Limb (tissue), 2 donors: ENCODE data around the gene LOXHD1.

Experiments
- DNase-seq, 2 donors: peaks; one replicate each; pipeline ENCODE4 v3.0.0-alpha.2; 2016; ENCODE audit errors: extremely low spot score in 2 of 2

The LOXHD1 gene

DNA sequence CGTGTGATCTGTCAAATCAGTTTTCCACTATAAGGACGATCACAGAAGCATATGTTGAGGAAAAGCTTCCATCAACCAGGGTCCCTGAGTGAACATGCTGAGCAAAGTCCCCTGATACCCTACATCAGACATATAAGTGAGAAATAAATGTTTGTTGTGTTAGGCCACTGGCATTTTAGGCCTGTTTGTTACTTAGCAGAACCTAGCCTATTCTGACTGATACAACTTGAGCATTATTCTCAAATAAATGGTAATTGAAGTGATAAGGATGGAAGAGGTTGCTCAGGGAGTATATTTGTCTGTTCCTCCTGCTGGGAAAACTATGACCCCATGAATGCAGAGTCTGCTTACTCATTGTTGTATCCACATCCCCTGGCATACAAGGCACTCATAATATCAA, 106.4 kb downstream of the LOXHD1 start:
- DNase-seq, result no peak

DNA sequence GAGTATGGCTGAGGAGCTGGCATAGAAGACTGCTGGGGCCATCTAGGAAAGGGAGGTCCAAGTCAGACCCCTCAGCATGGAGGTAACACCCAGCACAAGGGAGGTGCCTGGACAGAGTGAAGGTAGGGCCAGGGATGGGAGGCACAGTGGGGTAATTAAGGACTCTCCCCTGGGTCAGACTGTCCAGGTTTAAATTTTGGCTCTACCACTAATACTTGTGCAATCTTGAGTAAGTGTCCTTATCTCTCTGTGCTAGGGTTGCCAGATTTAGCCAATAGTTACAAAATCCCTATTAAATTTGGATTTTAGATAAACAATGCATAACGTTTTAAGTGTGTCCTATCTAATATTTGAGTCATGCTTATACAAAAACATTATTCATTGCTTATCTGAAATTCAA, 109.5 kb downstream of the LOXHD1 start:
- DNase-seq, result no peak

DNA sequence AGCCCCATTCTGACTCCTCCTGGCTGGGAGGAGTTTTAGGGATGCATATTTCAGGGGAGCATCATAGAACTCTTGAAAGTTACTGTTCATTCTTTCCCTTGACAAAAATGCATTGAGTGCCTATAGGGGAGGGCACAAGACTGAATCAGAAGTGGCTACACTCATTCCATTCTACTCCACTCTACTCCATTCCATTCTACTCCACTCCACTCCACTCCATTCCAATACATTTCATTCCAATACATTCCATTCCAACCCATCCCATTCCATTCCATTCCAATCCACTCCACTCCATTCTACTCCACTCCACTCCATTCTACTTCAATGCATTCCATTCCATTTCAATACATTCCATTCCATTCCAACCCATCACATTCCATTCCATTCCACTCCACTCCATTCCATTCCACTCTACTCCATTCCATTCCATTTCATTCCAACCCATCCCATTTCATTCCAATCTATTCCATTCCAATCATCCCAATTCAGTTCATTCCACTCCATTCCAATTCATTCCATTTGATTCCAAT, 110.8 kb downstream of the LOXHD1 start:
- DNase-seq, result no peak

DNA sequence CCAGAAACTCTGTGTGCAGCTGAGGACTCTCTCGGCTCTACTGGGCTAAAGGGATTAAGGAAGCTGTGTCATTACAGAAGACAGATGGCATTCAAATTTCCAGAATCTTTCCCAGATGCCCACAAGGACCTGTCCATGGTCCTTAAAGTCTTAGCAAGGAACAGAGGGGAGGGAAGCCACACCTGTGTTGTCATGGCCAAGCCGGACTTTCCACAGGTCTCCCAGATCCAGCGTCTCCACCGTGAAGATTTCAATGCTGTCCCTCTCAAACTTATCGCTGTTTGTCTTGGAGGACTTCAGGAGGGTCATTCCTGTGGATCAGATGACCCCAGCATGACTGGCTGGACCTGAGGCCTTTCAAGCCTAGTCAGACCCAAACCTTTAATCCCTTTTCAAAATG, 114.5 kb downstream of the LOXHD1 start:
- DNase-seq, result no peak

DNA sequence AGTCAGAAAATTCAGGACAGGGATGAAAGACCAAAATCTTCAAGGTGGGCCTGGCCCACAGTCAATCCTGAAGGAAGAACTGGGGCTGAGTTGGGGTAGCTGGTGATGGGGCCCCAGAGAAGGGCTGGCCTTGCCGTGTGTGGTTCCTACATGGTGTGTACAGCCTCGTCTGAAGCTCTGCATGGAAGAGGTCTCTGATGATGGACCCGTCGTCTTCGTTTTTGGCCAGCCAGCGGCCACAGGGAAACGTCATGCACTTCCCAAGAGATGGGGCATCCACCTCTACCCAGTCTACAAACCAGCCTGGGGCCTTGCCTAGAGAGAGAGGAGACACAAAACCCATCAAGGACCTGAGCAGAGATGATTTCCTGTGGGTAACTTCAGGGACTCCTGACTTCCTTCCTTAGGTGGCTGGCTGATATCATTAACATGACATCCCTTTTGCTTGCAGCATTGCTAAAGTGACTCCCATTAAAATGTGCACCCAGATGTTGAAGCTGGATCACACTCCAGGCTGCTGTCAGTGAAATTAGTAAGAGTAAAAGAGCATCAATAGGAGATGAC, 115.3 kb downstream of the LOXHD1 start:
- DNase-seq, result no peak

DNA sequence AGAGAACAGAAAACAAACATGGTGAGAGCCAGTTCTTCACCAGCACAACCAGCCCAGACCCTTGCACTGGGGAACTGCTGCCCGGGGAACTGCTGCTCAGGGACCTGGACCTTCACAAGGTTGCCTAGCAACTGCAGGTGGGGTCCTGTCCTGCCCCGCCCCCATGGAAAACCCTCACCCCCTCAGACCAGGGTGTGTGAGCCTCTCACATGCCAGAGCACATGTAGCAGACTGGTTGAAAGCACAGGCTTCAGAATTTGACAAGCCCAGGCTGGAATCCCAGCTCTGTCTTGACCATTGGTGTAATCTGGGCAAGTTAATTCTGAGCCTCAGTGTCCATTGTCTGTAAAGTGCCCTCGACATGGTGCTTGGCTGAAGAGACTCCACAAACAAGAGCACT, 118.6 kb downstream of the LOXHD1 start:
- DNase-seq, result no peak

DNA sequence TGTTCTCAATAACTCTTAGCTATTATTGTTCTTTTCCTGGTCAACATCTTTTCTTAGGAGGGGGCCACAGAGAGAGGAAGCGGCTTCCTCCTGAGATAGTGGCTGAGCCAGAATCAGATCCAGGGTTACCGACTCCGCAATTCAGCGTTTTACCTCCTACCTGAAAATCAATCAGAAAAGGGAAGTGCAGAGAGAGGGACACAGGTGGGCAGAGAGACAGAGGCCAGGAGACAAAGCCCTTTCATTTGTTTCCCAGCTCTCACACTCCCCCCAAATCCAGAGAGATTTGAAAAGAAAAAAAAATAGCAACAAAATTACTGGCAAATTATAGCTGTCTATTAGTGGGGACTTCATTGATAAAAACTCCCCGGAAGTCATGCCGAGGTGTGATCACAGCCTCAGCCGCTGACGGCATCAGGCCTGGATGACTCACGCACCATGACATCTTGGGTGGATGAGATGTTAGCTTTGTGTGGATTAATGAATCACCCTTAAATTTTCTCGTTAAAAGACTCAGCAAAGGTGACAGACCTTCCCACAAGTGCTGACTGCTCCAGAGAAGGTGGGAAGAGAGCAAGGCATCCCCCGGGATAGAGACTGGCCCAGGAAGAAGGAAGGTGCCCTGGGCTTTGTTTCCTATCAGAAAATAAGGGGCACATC, 120.7 kb downstream of the LOXHD1 start:
- no peak for DNase-seq

DNA sequence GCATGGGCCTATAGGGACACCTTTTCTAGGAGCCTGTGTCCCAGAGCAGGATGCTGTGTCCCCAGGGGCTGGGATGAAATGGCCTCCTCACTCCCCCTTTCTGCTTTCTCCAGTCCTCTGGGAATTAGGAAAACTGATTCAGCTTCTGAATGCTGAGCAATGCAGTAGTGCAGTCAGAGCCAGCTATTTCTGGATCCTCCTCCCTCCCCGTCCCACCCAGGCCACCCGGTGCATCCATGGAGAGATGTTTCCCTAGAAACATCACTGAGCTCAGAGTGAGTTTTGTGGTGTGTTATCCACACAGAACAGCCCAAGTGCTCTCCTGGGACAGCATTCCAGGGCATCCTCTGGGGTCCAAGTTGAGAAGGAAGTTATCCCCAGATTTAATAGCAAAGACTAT, 125.5 kb downstream of the LOXHD1 start:
- DNase-seq, result no peak

DNA sequence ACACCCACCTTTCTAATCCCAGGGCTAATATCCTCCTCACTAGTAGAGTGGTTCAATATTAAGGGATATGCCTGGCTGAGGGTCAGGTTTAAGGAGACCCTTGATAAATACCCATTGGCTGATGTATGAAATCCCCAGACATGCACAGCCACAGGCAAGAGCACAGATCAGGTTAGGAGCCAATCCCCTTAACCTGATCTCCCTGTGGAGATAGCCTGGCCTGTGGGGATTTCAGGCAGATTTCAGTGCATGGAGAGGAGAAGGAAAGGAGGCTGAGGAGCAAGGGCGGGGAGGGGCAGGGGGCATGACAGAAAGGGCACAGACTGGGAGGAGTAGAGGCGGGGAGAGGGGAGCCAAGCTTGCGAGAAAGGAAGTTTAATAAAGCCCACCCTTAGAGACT, 129.0 kb downstream of the LOXHD1 start:
- no peak for DNase-seq

DNA sequence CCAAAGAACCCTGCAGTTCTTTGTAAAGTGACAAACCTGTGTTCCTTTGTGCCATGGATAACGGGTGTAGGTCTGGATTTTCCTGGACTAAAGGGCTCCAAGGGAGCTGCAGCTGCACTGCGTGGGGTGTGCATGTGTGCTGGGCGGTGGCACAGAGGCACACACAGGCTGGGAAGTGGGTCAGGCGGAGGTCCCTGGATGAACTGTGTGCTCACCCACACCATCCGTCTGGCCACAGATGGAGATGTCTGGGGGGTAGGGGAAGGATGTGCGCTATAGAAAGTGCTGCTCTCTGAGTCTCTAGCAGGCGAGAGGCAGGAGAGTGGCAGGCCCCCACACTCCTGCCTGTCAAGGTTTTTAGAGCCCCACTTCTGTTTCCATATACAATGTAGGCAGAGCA, 137.2 kb downstream of the LOXHD1 start:
- no peak for DNase-seq

DNA sequence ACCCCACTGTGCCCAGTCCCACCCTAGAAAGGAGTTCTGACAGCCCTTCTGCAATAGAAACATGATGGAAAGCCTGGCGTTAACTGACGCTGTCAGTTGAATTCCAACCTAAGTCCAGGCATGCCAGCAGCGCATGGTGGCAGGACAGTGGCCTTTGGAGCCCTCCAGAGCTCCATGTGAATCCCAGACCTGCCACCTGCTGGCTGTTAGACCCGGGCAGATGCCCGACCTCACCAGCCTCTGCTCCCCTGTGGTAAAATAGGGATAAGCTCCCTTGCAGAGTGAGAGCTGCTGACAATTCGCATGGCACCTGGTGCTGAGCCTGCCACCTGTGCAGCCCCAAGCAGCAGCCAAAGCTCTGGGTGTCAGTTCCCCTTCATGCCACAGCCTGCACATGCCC, 138.6 kb downstream of the LOXHD1 start:
- no peak for DNase-seq

DNA sequence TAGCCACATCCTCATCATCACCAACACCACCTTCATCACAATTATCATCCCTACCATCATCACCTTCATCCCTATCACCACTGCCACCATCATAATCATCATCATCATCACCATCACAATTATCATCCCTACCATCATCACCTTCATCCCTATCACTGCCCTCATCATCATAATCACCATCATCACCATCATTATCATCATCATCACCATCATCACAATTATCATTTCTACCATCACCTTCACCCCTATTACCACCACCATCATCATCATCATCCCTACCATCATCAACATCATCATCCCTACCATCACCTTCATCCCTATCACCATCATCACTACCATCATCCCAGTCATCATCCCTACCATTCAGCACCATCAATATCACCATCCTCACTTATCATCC, 140.5 kb downstream of the LOXHD1 start:
- no peak for DNase-seq

DNA sequence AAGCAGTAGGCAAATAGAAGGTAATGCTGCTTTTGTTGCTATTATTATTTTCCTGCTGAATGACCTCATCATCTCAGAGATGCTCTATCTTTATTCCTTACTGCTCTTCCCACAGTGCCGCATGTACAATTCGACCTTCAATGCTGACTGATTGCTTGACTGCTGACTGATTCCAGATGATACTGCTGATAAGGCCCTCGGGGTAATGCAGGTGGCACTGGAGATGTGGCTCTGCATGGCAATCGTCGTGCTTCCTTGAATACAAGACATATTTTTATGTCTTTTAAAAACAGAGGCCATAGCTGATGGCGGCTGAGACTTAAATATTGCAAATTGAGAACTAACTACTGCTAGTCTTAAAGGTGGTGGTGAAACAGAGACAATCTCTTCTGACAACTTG, 146.6 kb downstream of the LOXHD1 start:
- no peak for DNase-seq

DNA sequence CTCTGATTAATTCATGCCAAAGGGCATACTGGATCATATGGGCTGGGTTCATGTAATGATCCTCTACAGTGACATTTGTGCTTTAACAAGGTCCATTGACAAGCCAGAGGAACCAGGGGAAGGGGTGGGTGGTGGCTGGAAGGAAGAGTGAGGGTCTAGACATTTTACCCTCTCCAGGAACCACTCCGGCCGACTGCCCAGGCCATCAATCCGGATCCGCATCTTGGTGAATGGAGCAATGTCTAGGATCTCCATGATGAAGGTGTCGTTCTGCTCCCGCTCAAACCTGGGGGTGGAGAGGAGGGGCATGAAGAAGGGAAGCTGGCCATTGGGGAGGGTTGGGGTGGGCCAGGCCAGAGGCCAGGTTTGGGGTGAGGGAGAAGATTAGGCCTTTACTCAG, 147.5 kb downstream of the LOXHD1 start:
- no peak for DNase-seq

DNA sequence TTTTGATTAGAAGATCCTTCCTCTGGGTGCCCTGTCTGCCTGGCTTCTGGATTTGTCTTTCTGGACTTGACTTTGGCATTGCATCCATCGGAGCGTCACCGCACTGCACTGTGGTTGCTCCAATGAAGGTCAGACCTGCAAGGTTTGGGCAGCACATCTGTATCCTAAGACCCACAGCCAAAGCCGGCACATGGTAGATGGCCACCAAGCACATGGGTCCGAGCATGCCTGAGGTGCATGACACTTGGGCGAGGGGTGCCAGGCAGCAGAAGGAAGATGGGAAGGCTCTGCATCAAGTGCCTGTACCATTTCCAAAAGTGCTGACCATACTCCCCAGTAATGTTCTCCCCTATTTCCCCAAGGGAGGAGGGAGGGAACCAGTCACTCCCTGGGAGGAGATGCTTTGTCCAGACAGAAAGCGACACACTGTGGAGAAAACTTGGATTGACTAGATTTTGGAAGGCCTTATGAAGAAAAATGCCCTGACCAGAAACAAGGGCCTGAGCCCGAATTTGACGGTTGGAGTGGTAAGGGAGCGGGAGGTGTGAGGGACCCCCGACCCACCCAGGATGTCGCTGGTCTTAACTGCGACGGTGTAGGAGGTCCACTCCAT, 149.9 kb downstream of the LOXHD1 start:
- DNase-seq, result no peak

DNA sequence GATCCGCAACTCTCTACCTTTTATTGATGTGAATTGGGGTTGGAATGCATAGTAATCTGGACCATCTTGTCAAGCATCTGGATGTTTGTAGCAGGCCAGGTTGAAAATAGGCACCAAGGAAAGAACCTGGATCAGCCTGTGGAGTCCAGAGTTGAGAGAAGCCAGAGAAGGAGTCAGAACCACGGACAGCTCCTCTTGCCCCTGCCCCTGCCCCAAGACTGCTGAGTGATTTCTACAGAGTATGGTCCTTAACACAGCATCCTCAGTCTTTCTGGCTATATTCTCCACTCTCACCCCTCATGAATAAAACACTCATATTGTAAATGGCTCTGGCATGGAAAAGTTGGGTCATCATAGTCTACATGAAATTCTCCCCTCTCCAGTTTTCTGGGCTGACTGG, 154.6 kb downstream of the LOXHD1 start:
- DNase-seq, result no peak

DNA sequence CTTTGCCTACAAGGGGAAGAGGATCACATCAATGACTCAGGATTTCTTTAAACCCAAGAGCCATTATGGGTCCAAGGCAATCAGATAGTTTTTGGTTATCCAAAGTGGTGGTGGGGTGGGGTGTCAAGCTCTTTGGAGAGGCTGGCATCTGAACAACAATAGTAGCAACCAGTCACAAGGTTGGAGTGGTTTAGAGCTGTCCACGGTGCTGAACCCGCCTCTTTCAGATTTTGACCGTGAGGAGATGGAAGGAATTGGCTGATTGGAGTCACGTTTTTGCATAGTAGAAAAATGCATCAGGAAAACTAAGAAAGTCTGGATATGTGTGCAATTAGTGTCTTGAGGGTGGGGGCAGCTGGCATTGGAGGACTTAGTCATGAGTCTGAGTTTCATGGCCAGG, 159.9 kb downstream of the LOXHD1 start:
- DNase-seq, result peak; percentile 19 to 68

DNA sequence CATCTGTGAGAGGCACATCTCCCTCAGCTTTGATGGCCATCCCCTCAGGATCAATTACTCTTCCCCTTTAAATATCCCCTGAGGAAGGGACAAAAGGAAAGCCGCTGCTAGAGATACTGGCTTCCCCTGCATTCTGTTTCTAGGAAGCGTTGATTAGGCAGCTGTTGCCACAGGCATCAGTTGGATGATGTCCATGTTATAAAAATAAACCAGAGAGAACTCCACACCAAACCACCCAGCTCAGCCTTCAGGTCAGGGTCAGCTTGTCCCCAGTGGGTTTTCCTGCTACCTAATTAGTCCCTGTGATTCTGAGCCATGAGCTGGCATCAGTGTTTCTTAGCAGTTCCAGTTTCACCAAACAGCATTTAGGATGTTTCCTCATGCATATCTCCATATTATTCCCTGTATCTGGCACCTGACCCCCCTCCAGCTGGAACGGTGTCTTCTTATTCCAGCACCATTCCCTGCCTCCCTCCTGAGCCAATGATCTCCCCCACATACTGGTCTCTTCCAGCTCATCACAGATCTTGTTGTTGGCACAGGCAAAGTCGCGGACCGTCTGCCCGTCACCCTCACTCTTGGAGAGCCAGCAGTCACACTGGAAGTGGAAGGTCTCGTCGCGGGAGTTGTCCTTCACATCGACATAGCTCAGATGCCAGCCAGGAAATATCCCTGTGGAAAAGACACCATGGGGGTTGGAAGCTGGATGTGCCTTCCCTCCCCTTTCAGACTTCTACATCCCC, 168.4 kb downstream of the LOXHD1 start:
- no peak for DNase-seq

DNA sequence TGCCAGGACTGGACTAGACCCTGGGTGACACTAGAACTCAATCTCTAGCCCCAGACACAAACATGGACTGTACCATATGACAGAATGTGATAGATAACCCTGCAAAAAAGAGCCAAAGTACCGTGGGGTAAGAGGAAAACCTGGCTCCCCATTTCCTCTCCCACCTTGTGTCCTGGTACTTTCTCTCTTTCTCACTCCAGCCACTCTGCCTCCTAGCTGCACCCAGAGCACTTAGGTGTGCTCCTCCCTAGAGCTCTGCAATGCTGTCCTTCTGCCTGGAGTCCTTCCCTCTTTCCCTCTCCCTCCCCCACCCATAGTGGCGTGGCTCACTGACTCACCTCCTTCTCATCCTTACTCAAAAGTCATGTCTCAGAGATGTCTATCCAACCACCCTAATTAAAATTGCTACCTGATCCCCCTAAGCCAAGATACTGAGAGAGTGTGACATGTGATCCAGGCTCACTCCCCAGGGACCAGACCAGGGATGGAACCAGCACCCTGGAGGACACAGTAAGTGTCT, 171.3 kb downstream of the LOXHD1 start:
- no peak for DNase-seq

DNA sequence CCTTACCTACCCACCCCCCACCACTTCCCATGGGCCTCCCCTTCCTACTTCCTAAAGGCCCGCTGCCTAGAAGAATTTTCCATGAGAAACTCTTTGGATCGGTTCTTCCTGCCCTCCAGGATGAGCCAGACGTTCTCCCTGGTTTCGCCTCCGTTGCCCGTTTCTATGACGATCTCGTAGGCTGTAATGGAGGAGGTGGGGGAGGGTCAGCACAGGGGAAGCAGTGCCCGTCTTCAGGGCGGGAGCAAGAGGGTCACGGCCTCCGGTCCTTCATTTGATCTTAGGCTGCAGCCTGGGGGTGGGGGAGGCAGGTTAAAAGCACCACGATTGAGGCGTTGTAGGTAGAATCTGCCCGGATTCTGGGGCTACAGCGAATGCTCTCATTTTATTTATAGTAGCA, 172.0 kb downstream of the LOXHD1 start:
- no peak for DNase-seq

DNA sequence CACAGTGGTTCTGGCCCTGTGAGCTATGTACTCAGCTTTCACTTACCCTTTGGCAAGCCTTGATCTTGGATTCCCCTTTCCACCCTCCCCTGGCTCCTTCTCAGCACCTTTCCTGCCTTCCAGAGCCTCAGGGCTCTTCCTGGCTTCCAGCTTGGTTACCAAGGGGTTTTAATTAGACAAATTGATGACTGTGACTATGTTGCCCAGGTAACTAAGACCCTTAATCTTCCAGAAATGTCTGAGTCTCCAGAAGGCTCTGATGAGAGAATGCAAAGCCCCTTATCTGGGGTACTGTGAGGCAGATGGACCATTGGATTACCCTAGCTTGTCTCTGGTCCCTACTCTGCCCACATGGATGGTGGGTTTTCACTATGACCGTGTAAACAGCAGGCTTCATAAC, 174.2 kb downstream of the LOXHD1 start:
- no peak for DNase-seq

DNA sequence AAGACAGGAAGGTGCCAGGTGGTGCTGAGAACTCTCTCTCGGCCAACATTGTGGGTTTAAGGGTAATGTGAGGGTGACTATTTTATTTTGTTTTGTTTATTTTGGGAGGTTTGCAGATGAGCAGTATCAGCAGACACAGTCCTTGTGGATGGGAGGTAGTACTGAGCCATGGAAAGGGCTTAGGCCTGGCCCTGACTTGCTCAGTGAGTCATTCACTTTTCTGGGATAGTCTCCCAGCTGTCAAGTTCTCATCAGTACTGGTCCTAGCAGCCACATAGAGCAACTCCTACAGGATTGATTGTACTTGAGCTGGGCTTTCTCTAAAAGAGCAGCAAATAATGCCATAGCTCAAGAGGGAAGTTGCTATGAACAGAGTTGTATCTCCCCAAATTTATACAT, 175.2 kb downstream of the LOXHD1 start:
- no peak for DNase-seq
